Measurements from ENCODE around the gene DOCK10.

GRCh38 chr2:225073198-225073597, 30.9 kb upstream of the DOCK10 start:
- TF ChIP-seq, protein P1, sequence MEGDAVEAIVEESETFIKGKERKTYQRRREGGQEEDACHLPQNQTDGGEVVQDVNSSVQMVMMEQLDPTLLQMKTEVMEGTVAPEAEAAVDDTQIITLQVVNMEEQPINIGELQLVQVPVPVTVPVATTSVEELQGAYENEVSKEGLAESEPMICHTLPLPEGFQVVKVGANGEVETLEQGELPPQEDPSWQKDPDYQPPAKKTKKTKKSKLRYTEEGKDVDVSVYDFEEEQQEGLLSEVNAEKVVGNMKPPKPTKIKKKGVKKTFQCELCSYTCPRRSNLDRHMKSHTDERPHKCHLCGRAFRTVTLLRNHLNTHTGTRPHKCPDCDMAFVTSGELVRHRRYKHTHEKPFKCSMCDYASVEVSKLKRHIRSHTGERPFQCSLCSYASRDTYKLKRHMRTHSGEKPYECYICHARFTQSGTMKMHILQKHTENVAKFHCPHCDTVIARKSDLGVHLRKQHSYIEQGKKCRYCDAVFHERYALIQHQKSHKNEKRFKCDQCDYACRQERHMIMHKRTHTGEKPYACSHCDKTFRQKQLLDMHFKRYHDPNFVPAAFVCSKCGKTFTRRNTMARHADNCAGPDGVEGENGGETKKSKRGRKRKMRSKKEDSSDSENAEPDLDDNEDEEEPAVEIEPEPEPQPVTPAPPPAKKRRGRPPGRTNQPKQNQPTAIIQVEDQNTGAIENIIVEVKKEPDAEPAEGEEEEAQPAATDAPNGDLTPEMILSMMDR (IDR thresholded peaks at IDR 0.05; ENCODE audit: borderline replicate concordance, extremely low read depth, low read length, poor library complexity, severe bottlenecking): no peak
- no peak for TF ChIP-seq EZH2 (IDR thresholded peaks at IDR 0.05; ENCODE audit: borderline replicate concordance, low read depth, low read length, severe bottlenecking)

Data from DND-41 (cell line).